Tibial nerve (tissue), 4 donors: ENCODE measurements around the gene GMEB2. TPM values are rescaled to one million over a fixed set of nuclear protein-coding genes. Genes with fewer than 3 reads are reported as not detected.

Experiments used
- DNase-seq, 2 donors: peaks; one replicate each; pipeline ENCODE4 v3.0.0-alpha.2; 2019; ENCODE audit warnings: low spot score in 2 of 2
- H3K27ac ChIP-seq, 4 donors: fragments of 200-600 bp; sonication (generic) in 3 of 4; one replicate each; pipeline ENCODE4 v1.5.1; 2017 to 2019; ENCODE audit warnings: mild to moderate bottlenecking in 1 of 4
- H3K27me3 ChIP-seq, 2 donors: fragments of 200-600 bp; sonication (generic) in 1 of 2; one replicate each; pipeline versions ENCODE4 v1.5.1 to v1.6.0; 2017 to 2019
- H3K36me3 ChIP-seq, 3 donors: fragments of 200-600 bp; sonication (generic); one replicate each; pipeline ENCODE4 v1.5.1; 2018 to 2019
- H3K4me1 ChIP-seq, 4 donors: fragments of 200-600 bp; sonication (generic) in 3 of 4; one replicate each; pipeline ENCODE4 v1.5.1; 2017 to 2019
- H3K4me3 ChIP-seq, 4 donors: fragments of 200-600 bp; sonication (generic) in 3 of 4; one replicate each; pipeline ENCODE4 v1.5.1; 2017 to 2019; ENCODE audit warnings: mild to moderate bottlenecking in 1 of 4, moderate library complexity in 1 of 4
- H3K9me3 ChIP-seq, 4 donors: fragments of 200-600 bp; sonication (generic) in 3 of 4; one replicate each; pipeline ENCODE4 v1.5.1; 2017 to 2019
- CTCF ChIP-seq, 5 experiments: fragments of 200-600 bp in 3 of 5; fragments of 450-650 bp in 2 of 5; sonication (generic) in 3 of 5; IDR thresholded peaks; one replicate each; pipeline ENCODE4 v1.5.1; 2016 to 2019; ENCODE audit warnings: antibody characterized with exemption in 5 of 5, mild to moderate bottlenecking in 3 of 5, moderate library complexity in 2 of 5
- EP300 ChIP-seq, 2 donors: sonication (generic); formaldehyde crosslinking; IDR thresholded peaks; one replicate each; pipeline ENCODE4 v1.6.1; 2017; ENCODE audit warnings: antibody characterized with exemption in 2 of 2, mild to moderate bottlenecking in 1 of 2
- POLR2A ChIP-seq, 2 donors: fragments of 450-650 bp; IDR thresholded peaks; one replicate each; pipeline ENCODE4 v1.6.1; 2017; ENCODE audit warnings: antibody characterized with exemption in 2 of 2, mild to moderate bottlenecking in 2 of 2, moderate library complexity in 2 of 2
- WGBS, 2 donors: methylation state at CpG; one replicate each; pipeline ENCODE4 v1.1.5; 2018; 5-methylcytosine and 5-hydroxymethylcytosine counted together
- total RNA-seq, 4 donors: library from RNA; depleted of rRNA; stranded (reverse); fragments of >200 nt; gene quantifications; one replicate each; pipeline ENCODE4 v1.1.0, GENCODE V29; 2016

GMEB2 gene
- total RNA-seq, 4 donors from 2014 or later: 12.5 to 14.7 (median 13.7) TPM

- H3K36me3 ChIP-seq: peaks cover 0 to 89% (median 12%) of the 10 kb centered on the region in 3 donors
- no peak for DNase-seq
- peaks cover 0 to 5% (median 0%) of the 10 kb centered on the region in 4 donors for H3K4me1 ChIP-seq
- no peak overlapping the region for H3K4me3 ChIP-seq
- no peaks in the 10 kb centered on the region for H3K27me3 ChIP-seq
- TF ChIP-seq POLR2A (IDR thresholded peaks at IDR 0.05): no peak
- no peak for TF ChIP-seq EP300 (IDR thresholded peaks at IDR 0.05)
- no peak for TF ChIP-seq CTCF (IDR thresholded peaks at IDR 0.05)
- no peak overlapping the region for H3K27ac ChIP-seq
- H3K9me3 ChIP-seq: no peaks in the 10 kb centered on the region
- WGBS, 2 donors: 95 to 97% methylated on average over 11 of the region's 11 CpGs
These were observed 41.5 kb upstream of the GMEB2 start for GRCh38 chr20:63668351-63668750.

GRCh38 chr20:63667858-63668257, 41.0 kb upstream of the GMEB2 start:
- Histone ChIP-seq H3K4me1 (peaks cover 0 to 5% (median 0%) of the 10 kb centered on the region in 4 donors), H3K27ac (no peak overlapping the region), H3K36me3 (peaks cover 0 to 89% (median 12%) of the 10 kb centered on the region in 3 donors), H3K4me3 (no peak overlapping the region), H3K9me3 (no peaks in the 10 kb centered on the region), H3K27me3 (no peaks in the 10 kb centered on the region)
- TF ChIP-seq POLR2A (IDR thresholded peaks at IDR 0.05): no peak
- TF ChIP-seq EP300 (IDR thresholded peaks at IDR 0.05): no peak
- TF ChIP-seq CTCF (IDR thresholded peaks at IDR 0.05): no peak
- DNase-seq: no peak
- WGBS, 2 donors: 89% methylated on average over 16 of the region's 16 CpGs

GRCh38 chr20:63665708-63666107, 38.8 kb upstream of the GMEB2 start:
- no peaks in the 10 kb centered on the region for H3K9me3 ChIP-seq
- DNase-seq: no peak
- WGBS, 2 donors: 92 to 94% methylated on average over 14 of the region's 14 CpGs
- H3K4me3 ChIP-seq: no peak overlapping the region
- peaks cover 0 to 90% (median 16%) of the 10 kb centered on the region in 3 donors for H3K36me3 ChIP-seq
- no peaks in the 10 kb centered on the region for H3K27me3 ChIP-seq
- no peak for TF ChIP-seq EP300 (IDR thresholded peaks at IDR 0.05)
- TF ChIP-seq CTCF (IDR thresholded peaks at IDR 0.05): no peak
- no peak for TF ChIP-seq POLR2A (IDR thresholded peaks at IDR 0.05)
- H3K4me1 ChIP-seq: peaks cover 0 to 5% (median 0%) of the 10 kb centered on the region in 4 donors
- no peak overlapping the region for H3K27ac ChIP-seq

DNA sequence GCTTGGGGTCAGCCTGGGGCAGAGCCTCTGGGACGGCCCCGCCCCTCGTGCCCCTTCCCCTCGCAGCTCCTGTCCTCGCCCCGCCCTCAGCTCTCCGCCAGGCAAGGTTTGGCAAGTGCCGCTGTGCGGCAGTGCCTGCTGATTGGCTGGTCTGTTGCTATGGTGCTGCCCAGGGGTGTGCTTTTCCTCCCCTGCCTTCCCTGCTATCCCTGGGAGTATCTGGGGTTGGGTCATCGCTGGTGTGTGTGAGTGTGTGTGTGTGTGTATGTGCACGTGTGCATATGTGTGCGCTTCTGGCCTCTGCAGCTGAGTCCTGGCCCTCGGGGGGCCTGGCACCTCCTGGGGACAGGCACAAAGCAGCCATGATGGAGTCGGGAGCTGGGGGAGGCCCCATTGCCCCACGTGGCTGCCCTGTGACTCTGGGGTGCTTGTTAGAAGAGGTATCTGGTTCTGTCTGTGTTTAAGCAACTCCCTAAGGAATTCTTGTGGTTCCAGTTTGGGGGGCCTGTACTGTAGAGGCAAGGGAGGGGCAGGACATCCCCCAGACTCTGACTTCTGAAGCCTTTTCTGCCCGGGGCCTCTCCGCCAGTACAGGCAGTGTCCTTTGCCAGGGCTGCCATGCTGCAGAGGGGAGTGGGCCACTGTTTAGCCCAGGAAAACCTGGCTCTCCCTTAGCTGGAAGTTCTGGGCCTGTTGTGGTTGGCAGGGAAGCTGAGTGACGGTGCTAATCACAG, 38.1 kb upstream of the GMEB2 start:
- Histone ChIP-seq H3K4me1 (peaks cover 0 to 7% (median 0%) of the 10 kb centered on the region in 4 donors), H3K27me3 (no peaks in the 10 kb centered on the region), H3K9me3 (no peaks in the 10 kb centered on the region), H3K27ac (no peak overlapping the region), H3K4me3 (no peak overlapping the region), H3K36me3 (peaks cover 0 to 87% (median 16%) of the 10 kb centered on the region in 3 donors)
- no peak for DNase-seq
- TF ChIP-seq EP300 (IDR thresholded peaks at IDR 0.05) (no peak), CTCF (IDR thresholded peaks at IDR 0.05) (no peak), POLR2A (IDR thresholded peaks at IDR 0.05) (no peak)
- WGBS, 2 donors: 58 to 60% methylated on average over 16 to 17 of the region's 18 CpGs

- no peak overlapping the region for H3K27ac ChIP-seq
- WGBS, 2 donors: 80 to 89% methylated on average over 7 to 20 of the region's 22 CpGs
- H3K36me3 ChIP-seq: peaks cover 0 to 85% (median 16%) of the 10 kb centered on the region in 3 donors
- no peak for DNase-seq
- no peak overlapping the region for H3K4me3 ChIP-seq
- no peaks in the 10 kb centered on the region for H3K27me3 ChIP-seq
- H3K9me3 ChIP-seq: no peaks in the 10 kb centered on the region
- TF ChIP-seq POLR2A (IDR thresholded peaks at IDR 0.05) (no peak), CTCF (IDR thresholded peaks at IDR 0.05) (no peak), EP300 (IDR thresholded peaks at IDR 0.05) (no peak)
- peaks cover 0 to 14% (median 3%) of the 10 kb centered on the region in 4 donors for H3K4me1 ChIP-seq
These were observed 37.4 kb upstream of the GMEB2 start for GRCh38 chr20:63664143-63664851.
